Stimulated activated CD8-positive, alpha-beta memory T cell treated with anti-CD3 and anti-CD28 coated beads, Interleukin-15, amount 100 ng/mL, for 24 hours (primary cell): ENCODE data around the gene AREG.

Experiments
- DNase-seq: peaks from one replicate; pipeline ENCODE4 v3.0.0-alpha.2; 2020; ENCODE audit warnings: low read depth

The AREG gene

DNA sequence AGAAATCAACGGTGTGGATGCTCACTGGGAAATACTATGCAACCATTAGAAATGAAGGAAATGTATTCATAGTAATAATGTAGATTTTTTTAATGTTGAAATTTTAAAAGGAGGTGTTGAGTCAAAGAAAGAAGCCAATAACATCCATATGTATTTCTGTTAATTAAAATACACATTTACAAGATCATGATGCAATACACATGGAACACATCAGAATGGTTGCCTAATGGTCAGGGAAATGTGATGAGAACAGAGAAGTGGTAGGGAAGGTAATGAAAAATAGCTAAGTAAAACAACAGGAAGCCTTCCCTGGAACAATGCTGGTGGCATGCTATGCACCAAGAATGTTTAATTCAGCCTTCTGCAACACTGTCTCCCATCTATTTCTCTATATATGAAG lies 18.2 kb downstream of the AREG start:
- no peak for DNase-seq

GRCh38 chr4:74464291-74464690 lies 19.4 kb downstream of the AREG start:
- no peak for DNase-seq

DNA sequence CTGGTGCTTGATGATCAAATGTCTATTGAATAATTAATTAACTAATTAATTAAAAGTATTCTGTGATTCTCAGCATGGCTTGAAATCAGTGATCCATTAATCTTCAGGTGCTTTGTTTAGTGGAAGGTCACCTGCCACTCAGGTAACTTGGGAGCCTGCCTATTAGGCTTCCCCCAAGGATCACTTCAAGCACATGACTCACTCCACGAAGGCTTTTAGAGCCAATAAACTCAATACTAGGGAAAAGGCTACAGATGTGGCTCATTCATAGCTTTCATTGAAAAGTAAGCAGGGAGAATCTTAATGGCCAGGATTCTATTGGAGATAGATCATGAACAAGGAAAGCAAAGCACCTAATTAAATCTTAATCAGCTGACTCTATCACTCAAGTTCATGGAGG lies 21.3 kb downstream of the AREG start:
- no peak for DNase-seq

DNA sequence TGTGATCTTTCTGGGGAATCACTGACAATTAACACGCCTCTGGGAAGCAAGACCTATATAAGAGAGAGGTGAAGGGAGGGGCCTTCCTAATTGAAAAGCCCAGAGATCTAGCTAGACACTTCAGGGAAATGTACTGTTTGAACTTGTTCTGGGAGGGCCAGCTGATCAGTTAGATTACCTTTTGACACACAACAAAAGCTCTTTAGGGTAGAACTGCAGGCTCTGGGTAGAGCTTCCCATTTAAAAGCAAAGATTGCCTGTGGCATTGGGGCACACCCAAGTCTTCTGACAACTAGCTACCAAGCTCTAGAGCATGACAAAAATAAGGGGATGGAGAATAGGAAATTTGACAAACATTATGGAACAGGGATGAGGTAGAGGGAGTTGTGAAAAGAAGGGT lies 26.3 kb downstream of the AREG start:
- no peak for DNase-seq

- no peak for DNase-seq
These were observed 28.3 kb downstream of the AREG start for GRCh38 chr4:74473155-74473811.

DNA sequence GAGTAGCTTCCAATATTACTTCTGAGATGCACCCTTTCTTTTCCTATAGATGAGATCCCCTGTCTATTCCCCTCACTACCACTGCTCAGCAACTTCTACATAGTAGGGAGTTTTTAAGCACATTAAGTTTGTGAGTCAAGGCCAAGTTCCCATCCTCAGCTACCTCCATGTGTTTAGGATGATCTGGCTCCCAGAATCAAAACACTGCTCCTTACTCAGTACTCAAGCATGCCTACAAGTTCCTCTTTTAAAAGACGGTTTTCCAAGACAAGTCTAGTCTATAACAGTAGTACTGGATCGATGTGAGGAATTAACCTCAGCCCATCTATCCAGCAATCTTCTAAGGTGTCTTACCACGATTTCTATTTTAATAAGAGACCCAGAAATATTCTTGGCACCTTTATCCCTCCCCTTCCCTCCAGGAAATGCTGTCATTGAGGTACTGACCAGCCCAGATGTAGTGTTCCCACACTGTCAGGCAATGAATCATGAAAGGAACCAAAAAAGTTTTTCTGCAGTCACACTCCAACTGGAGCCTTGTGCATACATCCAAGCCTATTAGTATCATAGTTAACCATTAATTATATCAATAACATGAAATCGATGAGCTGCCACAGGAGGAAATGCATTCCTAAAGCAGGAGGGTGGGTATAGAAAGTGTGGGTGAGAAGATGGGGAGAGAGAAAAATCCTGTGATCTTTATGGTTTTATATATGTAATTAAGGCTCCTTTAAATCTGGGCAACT lies 29.6 kb downstream of the AREG start:
- DNase-seq = no peak

- no peak for DNase-seq
These were observed 30.3 kb downstream of the AREG start for GRCh38 chr4:74475091-74475800.

DNA sequence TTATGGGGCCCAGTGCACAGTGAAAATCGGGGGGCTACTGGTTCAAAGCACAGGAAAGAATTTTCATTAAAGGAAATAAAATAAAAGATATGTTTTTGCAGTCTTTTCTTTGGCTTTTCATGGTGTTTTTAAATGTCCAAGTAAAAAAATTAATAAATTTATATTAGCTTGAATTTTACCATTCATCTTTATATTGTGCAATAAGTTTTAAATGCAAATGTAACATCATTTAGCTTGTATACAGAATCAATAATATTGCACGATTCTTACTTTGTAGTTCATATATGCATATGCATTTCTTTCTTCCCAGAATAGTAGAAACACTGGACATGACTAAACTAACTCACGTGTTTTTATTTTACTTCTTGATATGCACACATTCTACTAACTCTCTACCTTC lies 31.0 kb downstream of the AREG start:
- no peak for DNase-seq

- no peak for DNase-seq
These were observed 34.1 kb downstream of the AREG start for GRCh38 chr4:74479009-74479408.

- no peak for DNase-seq
These were observed 35.3 kb downstream of the AREG start for GRCh38 chr4:74480267-74480666.

DNA sequence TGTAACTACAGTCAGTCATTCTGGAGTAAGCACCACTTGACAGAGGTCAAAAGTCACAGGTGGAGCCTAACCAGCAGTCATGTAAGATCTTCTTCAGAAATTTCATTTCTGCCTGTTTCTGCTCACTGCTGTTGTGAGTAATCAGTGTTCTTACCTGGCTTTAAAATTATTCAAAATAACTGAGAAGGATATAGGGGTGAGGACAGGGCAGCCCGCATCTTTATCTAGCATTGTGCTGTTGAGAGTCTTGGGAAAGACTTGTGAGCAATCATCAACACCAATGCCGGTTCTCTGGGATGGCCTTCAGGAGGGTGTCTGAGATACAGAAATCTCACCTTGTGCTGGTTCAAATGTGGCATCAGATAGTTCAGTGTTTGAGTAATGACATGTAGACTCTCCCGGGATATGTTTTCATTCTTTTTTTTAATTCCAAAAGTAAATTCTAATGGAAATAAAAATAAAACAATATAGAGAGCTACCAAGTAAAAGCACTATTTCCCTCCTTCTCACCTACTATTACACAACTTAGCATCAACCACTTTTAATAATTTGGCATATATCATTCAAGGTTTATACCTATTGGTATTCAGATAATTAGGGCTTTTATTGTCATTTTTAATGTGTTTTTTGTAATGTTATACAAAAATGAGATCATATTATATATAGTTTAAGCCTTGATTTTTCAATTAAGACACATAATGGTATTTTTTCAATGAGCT lies 37.1 kb downstream of the AREG start:
- no peak for DNase-seq

GRCh38 chr4:74483226-74483911 lies 38.4 kb downstream of the AREG start:
- no peak for DNase-seq

DNA sequence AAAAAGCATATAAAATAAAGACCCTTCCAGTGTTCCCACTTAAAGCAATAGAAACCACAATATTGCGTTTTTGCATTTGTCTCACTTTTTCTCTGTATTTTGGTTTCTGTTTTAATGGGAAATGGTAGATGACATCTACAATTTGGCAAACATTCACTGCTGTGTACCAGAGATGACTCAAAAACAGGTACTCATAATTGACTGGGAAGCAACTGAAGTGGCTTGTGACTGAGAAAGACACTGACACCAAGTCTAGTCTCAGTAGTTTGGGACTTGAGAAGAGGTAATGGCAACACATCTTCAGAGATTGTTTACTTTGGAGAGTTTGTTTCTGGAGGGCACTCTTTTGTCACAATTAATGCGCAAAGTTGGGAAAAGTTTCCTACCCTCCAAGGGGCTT lies 42.0 kb downstream of the AREG start:
- DNase-seq = no peak

DNA sequence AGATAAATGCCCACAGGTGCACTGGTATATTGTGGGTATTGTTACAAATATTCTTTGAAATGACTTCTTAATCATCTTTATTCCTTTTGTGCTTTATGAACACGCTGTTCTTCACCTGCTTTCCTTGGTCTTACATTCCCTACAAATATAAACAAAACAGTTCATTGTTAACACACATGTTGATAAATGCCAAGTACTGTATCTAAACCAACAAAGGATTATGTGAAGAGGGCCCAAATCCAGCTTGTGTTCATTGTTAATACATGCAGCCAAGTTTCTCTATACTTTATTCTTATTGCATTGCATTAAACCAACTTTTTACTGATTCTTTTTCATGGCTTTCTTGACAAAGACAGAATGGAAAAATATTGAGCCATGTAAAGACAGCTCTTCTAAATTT lies 42.8 kb downstream of the AREG start:
- no peak for DNase-seq

DNA sequence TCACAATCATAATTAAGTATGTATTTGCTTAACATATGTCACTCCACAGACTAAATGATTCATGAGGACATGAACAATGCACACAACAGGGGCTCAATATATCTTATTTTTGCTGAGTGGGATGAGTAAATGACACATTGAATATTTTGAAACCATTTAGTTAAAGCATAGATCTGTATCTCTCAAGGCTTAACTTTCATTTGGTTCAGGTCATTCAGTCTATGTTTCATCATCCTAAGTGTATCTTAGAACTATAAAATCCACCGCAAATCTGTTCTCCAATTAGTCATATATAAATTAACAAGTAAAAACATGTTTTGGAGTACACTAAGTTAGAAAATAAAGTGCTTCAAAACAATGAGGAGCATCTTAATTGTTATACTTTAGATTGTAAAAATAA lies 45.8 kb downstream of the AREG start:
- no peak for DNase-seq

DNA sequence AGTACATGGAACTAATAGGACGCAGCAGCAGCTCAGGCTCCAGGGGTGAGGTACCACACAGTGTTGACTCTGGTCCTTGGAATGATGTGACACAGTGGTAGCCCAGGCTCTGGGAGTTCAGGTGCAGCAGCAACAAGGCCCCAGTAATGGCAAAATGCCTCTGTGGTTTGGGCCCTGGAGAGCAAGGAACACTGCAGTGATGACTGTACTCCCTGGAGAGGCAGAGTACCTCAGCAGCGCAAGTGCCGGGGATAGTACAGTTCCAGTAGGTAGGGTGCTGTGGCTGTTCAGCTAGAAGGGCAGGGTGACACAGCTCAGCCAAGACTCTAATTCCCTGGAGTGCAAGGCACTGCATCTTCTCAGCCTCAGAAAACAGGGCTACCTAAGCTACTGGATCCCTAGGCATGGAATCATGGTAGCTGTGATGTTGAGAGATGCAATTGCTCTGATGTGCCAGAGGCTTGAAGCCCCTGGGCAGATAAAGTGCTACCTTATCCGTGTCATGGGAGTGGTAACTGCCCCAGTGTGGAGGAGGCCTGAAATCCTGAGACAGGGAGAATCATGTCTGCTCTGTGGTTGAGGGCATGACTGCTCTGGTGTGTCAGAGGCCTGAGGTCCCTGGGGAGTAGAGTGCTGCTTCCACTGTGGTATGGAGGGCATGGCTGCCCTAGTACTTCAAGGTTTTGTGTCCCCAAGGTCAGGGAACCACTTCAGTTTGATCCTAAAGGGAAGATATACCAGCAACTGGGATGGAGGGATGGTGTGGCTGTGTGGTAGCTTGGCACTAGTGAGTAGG lies 55.2 kb downstream of the AREG start:
- no peak for DNase-seq

GRCh38 chr4:74501579-74501978 lies 56.6 kb downstream of the AREG start:
- DNase-seq = no peak

DNA sequence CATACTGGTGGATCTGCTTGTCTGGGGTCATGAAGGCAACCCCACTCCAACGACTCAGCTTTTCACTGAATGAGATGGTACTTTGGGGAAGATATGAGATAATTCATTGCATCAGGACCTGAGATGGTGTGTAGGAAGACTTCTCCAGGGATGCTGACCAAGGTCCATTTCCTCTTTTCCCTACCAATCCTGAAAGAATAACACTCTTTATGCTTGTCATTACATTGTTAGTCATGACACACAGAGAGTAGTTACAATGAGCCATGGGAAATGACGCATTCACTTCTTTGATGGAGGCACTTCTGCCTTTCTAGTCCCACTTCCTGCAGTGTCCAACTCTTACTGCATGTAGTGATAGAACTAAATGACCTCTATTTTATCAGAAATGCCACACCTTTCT lies 58.6 kb downstream of the AREG start:
- no peak for DNase-seq

DNA sequence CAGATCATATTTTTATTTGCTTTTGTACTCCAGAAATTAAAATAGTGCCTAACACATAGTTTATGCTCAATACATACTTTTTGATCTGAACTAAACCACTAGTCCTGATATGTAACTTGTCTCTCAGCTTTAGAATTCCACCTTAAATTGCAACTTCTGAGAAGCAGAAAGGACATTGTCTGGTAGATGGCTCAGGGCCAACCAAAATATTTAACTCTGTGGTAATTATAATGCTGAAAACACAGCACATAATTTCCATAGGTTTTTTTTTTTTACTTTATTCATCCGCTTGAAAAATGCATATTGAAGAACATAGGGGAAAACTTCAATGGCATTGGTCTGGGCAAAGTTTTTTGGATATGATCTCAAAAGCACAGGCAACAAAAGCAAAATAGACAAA lies 59.3 kb downstream of the AREG start:
- no peak for DNase-seq
